Measurements from ENCODE around the gene TSC2. TPM values are rescaled to one million over a fixed set of nuclear protein-coding genes. Genes with fewer than 3 reads are reported as not detected.

The TSC2 gene
- total and polyA plus RNA-seq, 4 donors = 23.3 to 51.2 (median 28.7) TPM

GRCh38 chr16:2078096-2078495 lies 30.3 kb downstream of the TSC2 start (continued):
- TF ChIP-seq YY1 (IDR thresholded peaks at IDR 0.05) = no peak
- no peak for TF ChIP-seq EGR1 (IDR thresholded peaks at IDR 0.05; ENCODE audit: low read depth in 2 of 2)
- no peak for TF ChIP-seq JUND (IDR thresholded peaks at IDR 0.05)

- Histone ChIP-seq H3K27ac (ENCODE audit: low read depth in 1 of 2, low read length in 2 of 2) (no peak overlapping the region), H3K9ac (ENCODE audit: low read depth in 1 of 2, low read length in 2 of 2) (no peak overlapping the region), H3K27me3 (ENCODE audit: control insufficient read depth in 4 of 4, insufficient read depth in 4 of 4, low read length in 3 of 4) (no peaks in the 10 kb centered on the region), H3K4me3 (ENCODE audit: low read depth in 1 of 3, low read length in 3 of 3) (no peak overlapping the region), H3K36me3 (ENCODE audit: control insufficient read depth in 4 of 4, insufficient read depth in 3 of 4, low read depth in 1 of 4, low read length in 3 of 4) (peaks cover 0 to 44% (median 10%) of the 10 kb centered on the region in 4 donors), H3K4me1 (ENCODE audit: control insufficient read depth in 4 of 4, insufficient read depth in 4 of 4, low read length in 3 of 4) (peaks cover 2 to 21% (median 7%) of the 10 kb centered on the region in 4 donors), H3K9me3 (ENCODE audit: control insufficient read depth in 4 of 4, low read length in 3 of 4) (no peaks in the 10 kb centered on the region)
- DNase-seq (ENCODE audit: low spot score) = no peak
- WGBS = 96% methylated on average over 23 of the region's 23 CpGs
- TF ChIP-seq MAX (IDR thresholded peaks at IDR 0.05) = no peak
- no peak for TF ChIP-seq HNF4G (IDR thresholded peaks at IDR 0.05)
- TF ChIP-seq RAD21 (IDR thresholded peaks at IDR 0.05) = no peak
- TF ChIP-seq TAF1 (conservative IDR thresholded peaks at IDR 0.05) = no peak
Measured at GRCh38 chr16:2078691-2079090, 30.9 kb downstream of the TSC2 start.

GRCh38 chr16:2079311-2079800 lies 31.6 kb downstream of the TSC2 start:
- Histone ChIP-seq H3K9ac (ENCODE audit: low read depth in 1 of 2, low read length in 2 of 2) (no peak overlapping the region), H3K9me3 (ENCODE audit: control insufficient read depth in 4 of 4, low read length in 3 of 4) (no peaks in the 10 kb centered on the region), H3K36me3 (ENCODE audit: control insufficient read depth in 4 of 4, insufficient read depth in 3 of 4, low read depth in 1 of 4, low read length in 3 of 4) (peaks cover 2 to 44% (median 10%) of the 10 kb centered on the region in 4 donors), H3K27ac (ENCODE audit: low read depth in 1 of 2, low read length in 2 of 2) (no peak overlapping the region), H3K27me3 (ENCODE audit: control insufficient read depth in 4 of 4, insufficient read depth in 4 of 4, low read length in 3 of 4) (no peaks in the 10 kb centered on the region), H3K4me1 (ENCODE audit: control insufficient read depth in 4 of 4, insufficient read depth in 4 of 4, low read length in 3 of 4) (peaks cover 2 to 21% (median 7%) of the 10 kb centered on the region in 4 donors), H3K4me3 (ENCODE audit: low read depth in 1 of 3, low read length in 3 of 3) (no peak overlapping the region)
- WGBS = 96% methylated on average over 30 of the region's 30 CpGs
- TF ChIP-seq REST (IDR thresholded peaks at IDR 0.05) = no peak
- no peak for TF ChIP-seq ATF3 (IDR thresholded peaks at IDR 0.05)
- no peak for TF ChIP-seq CTCF (IDR thresholded peaks at IDR 0.05; ENCODE audit: low read depth, low read length, missing input control)
- no peak for TF ChIP-seq SP1 (IDR thresholded peaks at IDR 0.05)
- no peak for TF ChIP-seq FOXA2 (IDR thresholded peaks at IDR 0.05)
- TF ChIP-seq HNF4A (conservative IDR thresholded peaks at IDR 0.05) = no peak
- no peak for TF ChIP-seq EGR1 (IDR thresholded peaks at IDR 0.05; ENCODE audit: low read depth in 2 of 2)
- no peak for DNase-seq (ENCODE audit: low spot score)

Measured in liver (tissue), 9 donors.